Measurements from ENCODE around the gene SREBF2.

Gene SREBF2

DNA sequence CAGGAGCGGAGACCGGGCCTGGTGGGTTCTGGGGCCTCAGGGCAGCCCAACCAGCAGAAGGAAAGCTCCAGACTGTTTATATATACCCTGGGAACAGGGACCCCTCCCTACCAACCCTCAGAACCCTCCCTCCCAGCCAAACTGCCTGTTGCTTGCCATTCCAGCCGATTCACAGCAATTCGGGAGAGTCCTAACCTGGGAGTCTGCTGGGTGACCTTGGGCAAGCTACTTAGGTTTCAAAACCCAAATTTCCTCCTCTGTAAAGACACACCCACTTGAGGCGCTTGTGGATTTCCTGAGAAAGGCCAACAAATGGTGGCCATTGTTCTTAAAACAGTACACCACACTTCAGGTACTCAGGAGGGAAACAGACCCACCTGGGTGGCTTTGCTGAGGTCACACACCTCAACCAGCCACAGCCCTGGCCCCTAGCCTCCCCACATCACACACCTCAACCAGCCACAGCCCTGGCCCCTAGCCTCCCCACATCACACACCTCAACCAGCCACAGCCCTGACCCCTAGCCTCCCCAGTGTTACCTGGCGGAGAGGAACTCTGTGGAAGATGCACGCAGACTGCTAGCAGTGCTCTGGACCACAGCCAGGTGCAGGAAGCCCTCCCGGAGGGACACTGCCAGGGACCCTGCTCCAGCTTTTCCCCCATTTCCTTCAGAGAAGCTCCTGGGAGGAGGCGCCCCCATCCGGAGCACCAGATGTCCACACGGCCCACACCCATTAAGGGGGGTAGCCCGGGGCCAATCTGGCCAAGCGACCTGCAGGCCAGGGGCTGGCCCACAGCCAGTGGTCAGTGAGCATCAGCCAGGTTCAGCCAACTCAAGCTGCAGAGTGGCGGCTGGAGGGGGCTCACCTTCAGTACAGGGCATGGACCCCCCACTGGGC is 75.8 kb downstream of the SREBF2 start:
- no peak for DNase-seq (ENCODE audit: low read depth in 3 of 3)

DNA sequence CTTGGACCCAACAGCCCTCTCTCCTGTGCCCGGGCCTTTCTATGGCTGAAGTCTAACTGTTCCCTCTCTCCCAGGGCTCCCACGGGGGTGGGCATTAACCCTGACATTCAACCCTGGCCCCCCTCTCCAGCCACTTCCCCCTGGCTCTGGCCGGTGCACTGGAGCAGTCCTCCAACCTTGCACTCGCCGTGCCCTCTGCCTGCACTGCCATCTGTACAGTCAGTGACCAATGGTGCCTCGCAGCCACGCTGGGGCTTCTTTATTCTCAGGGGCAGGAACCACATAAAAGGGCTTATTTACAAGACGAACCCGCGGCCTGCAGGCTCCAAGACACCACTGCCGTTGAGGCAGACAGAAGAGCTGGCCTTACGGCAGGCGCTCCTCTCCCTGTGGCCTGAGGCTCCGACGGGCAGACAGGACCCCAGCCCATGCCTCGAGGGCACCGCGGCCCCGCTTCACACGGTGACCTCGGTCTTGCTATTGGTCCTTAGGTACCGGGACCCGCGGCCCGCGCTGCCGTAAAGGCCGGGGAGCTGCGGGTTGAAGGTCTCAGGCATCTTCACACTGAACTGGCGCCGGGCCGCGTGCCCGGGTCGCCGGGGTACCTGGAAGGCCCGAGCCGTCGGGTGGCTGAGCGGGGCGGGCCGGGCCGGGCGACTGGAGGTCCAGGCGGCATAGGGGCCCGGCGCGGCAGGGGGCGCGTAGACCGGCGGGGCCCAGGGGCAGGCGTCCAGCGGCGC is 76.6 kb downstream of the SREBF2 start:
- no peak for DNase-seq (ENCODE audit: low read depth in 3 of 3)

DNA sequence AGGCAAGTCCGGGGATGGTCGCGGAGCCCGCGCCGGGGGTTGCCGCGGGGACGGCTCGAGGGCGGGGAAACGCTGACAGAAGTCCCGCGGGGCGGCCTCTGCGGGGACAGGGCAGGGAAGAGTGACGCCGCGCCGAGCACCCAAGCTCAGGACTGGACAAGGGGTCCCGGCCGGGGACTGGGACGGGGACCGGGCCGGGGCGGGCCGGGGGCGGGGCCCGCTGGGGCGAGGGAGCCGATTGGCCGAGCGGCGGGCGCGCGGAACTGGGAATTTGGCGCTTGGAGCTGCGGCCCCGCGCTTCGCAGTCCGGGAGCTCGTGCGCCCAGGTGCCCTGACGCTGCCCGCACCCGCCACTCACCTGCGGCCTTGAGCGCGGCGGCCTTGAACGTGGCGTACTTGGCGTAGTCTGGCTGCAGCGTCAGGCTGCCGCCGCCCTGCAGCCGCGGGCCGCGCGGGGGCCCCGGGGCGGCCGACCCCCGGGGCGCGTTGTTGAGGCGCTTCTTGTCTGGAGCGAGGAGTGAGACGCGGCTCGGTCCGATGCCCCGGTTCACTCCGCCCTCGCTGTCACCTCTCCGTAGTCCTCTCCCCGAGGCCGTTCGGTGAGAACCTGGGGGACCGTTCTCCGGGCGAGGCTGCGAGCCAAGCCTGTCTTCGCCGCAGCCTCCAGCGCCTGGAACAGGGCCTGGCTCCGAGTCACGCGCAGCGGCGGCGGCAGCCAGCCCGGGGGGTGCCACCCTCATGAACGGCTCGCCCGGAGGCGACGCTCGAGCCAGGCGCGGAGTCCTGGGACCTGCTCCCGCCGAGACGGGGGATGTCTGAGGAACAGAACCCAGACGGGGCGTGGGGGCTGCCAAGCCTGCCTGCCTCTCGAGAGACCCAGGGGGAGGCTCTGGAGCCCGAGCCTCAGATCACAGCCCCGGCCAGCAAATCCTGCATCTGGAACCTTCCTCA is 77.4 kb downstream of the SREBF2 start:
- no peak for DNase-seq (ENCODE audit: low read depth in 3 of 3)

DNA sequence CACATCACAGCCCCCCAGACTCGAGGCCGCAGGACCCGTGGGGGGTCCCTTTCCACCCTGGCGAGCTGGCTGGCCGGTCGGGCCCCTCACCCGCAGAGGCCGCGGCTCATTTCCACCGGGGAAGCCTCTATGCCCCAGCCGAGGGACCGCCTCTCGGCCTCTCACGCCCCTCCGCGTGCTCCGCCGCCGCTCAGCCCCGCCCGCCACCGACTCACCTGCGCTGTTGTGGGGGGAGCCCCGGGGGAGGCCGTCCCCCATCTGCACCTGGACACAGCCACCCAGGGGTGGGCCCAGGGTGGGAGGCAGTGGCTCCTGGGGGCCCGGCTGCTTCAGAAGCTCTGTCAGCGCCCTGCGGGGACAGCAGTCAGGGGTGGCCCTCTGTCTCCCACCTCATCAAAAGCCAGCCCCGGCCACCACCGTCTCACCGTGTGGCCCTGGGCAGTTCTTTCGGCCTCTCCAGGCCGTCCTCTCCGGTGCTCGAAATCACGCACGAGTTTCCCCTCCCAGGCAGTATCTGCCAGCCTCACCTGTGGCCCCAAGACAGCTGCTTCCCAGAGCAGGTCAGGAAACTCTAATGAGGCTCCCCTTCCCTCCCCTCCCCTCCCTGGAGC is 78.2 kb downstream of the SREBF2 start:
- no peak for DNase-seq (ENCODE audit: low read depth in 3 of 3)

DNA sequence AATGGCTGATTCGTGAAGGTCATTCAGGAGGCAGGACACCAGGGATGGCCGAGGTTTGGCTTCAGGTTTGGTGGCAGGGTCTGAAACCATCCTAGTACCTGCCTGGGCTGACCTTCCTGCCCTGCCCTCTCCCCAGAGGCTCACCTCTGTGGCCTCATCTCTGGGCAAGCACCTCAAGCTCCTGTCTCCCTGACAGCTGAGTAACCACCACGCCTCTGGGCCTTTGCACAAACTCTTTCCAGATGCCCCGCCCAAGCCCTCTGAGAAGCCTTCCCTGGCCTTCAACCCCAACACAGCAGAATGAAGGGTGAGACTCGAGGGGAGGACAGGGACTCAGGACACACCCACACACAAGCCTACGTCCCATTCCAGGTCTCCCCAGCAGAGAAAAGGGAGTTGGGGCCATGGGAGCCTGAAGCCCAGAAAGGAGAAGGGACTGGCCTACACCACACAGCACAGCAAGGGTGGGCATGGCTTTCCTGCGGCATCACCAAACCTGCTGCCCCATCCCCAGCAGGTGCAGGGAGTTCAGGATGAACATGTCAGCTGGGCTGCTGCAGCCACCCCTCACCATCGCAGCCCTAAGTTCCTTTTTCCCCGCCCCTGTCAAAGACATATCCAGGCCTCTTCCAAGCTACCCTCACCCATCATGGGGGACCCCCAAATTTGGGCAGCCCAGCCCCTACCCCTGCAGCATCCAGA is 79.6 kb downstream of the SREBF2 start:
- no peak for DNase-seq (ENCODE audit: low read depth in 3 of 3)

DNA sequence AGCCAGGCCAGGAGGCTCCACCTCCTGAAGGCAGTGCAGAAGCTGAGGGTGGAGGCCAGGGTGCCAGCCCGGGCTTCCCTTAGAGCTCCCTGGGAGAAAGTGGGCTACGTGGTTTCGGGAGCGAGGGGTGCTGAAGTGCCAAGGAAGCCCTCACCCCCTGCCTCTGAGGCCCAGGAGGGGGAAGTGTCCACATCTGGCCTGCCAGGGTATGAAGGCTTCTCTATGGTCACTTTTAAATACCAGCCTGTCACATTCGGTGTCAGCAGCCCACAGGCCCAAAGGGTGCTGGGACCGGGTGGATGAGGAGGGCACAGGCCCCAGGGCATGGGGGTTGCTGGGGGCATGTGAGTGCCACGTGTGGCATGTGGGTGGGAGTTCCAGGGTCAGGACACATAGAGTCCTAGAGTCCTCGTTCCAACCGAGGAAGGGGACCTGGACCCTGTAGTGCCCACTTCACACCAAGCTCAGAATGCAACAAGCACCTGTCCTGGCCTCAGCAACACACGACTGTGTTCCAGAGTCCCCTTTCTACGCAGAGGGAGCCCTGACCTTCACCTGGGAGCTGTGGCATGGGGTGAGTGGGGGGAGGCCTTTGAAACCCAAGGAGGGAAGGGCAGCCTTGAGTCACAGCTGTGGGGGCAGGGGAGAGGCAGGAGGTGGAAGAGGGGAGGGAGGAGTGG is 80.3 kb downstream of the SREBF2 start:
- no peak for DNase-seq (ENCODE audit: low read depth in 3 of 3)

DNA sequence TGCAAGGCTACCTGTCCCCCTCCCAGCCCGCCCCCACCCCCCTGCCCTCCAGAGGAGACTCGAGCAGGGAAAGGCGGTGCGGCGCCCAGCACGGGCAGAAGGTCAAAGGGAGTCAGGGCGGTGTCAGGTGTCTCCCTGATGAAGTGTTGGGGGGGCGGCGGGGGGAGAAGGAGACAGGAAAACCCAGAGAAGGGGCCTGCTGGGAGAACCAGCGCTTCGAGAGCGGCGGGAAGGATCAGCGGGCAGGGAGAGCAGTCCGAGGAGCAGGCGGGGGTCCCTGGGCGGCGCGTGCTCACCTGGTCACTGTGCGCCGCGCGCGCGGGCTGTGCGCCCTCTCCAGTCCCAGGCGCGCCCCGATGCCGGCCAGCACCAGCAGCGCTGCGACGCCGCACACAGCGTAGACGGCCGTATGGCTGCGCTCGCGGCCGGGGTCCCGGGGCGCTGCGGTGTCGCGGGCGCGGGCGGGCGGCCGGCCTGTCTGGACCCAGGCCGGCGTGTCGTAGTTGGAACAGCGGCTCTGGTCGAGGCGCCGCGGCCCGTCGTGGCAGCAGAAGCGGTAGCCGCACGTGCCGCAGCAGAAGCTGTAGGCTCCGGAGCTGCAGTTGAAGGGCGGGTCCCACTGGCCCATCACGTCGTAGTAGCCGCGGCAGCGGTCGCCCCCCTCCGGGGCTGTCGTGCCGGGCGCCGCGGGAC is 81.1 kb downstream of the SREBF2 start:
- no peak for DNase-seq (ENCODE audit: low read depth in 3 of 3)

DNA sequence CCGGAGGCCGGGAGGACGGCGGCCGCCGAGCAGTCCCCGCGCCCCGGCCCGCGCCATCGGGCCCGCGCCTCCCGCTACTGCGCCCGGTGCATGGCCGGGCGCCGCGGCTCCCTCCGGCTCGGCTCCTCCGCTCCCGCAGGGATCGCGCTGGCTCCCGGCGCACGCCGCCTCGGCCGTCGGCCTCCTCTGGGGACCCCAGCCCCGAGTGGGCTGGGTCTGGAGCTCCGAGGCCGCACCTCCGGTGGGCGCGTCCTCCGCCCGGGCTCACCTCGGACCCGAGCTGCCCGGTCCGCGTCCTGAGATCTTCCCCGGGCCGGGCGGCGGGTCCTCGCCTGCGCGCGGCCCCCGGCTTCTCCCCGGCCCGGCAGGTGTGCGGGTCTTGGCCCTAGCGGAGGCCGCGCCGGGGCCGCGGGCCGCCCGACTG is 81.7 kb downstream of the SREBF2 start:
- no peak for DNase-seq (ENCODE audit: low read depth in 3 of 3)

DNA sequence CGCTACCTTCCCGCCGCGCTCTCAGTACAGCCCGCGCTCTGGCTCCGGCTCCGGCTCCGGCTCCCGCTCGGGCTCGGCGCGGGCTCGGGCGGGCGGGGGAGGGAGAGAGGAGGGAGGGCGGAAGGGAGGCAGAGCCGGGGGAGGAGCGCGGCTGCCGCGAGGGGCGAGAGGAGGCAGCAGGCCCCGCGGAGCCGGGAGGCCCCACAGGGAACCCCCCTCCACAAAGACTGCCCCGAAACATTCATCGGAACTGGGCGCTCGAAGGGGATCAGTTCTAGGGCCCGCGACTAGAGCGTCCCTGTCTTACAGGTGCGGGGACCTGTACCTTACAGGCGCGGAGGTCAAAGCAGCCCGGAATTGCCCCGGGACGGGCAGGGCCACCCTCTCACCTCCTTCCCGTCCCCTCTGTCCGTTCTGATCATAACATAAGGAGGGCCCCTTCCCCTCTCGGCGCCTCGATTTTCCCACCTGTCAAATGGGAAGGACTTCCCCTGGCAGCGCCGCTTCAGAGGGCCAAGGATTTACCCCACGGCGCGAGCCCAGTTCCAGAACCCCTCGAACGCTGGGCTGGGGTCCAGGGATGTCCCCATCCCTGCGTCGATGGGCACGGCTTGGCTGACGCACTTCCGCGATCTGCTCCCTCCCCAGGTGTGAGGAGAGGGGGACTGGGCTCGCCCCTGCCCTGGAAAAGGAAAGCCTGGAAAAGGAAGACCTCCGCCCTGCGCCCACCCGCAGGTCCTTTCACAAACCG is 82.3 kb downstream of the SREBF2 start, which contains the start of gene SHISA8:
SHISA8 (minus strand) TSS at position 40 of the 751 bp plus-strand sequence. CDS start 407 bp downstream, outside the sequence.
- DNase-seq (ENCODE audit: low read depth in 3 of 3) = peak in 2 of 3 experiments; percentile 40 to 45

DNA sequence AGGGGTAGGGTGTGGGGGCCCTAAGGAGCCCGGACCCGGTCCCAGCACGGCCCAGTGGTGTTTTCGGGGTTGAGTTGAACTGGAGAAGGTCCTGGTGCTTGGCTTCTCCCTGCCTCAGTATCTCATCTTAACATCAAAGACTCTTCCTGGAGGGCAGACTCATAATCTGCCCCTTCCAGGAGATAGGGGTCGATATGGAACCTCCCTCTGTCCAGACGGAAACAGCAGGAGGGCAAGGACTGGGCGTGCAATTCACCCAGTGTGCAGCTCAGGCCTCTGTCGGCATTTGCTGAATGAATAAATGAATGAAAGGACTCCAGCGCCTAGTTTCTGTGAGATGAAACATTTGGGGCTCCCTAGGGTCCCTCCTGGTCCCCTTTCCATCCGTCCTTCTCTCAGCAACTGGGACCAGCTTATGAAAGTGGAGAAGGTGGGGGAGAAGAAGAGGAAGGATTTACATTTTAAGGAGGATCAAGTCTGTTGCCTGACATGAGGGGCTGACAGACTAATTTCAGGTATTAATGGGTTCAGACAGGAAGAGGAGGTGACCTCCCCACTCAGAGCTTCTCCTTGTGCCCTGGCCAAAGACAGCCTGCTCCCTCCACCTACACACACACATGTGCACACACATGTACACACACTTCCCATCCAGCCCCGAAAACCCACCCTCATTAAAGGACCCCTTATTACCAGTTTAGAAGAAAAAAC is 83.0 kb downstream of the SREBF2 start:
- DNase-seq (ENCODE audit: low read depth in 3 of 3) = no peak

DNA sequence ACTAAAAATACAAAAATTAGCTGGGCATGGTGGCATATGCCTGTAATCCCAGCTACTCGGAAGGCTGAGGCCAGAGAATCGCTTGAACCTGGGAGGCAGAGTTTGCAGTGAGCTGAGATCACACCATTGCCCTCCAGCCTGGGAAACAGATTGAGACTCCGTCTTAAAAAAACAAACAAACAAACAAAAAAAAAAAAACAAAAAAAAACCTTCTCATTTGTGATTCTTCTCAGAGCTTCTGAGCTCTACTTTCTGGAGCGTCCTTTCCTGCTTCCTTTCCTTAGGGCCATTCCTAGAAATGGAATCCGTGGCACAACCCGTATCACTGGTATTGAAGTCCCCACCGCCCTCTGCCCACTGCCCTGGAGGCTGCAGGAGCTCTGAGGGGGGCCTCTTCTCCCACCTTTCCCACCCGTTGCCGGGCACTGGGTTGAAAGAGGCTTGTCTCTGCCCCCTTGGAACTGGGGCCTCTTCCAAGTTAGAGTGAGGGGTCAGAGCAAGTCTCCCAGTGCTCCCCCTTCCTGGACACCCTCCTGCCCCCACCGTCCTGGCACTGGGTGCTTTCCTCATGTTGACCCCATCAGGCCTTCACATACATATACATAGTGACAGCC is 83.9 kb downstream of the SREBF2 start:
- no peak for DNase-seq (ENCODE audit: low read depth in 3 of 3)

DNA sequence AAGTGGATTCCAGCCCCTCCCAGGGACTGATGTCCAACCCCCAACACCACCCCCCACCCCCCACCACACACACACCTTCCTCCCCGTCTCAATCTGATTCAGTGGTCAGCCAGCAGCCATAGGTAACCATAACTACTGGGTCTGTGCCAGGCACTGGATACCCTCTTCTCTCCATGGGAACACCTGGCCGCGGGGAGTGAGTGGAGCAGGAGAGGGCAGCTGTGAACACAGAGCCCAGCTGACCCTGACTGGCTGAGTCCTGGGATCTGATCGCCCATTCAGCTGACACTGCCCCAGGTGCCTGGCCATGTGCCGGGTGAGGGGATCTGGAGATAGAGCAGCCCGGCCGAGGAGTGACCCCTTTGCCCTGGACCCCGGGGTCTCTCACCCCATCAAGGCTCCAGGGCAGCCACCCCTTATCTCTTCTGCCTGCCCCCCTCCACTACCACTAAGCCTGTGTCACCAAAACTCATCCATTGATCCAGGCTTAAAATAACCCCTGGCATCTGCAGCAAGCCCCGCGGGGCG is 84.5 kb downstream of the SREBF2 start:
- DNase-seq (ENCODE audit: low read depth in 3 of 3) = no peak

DNA sequence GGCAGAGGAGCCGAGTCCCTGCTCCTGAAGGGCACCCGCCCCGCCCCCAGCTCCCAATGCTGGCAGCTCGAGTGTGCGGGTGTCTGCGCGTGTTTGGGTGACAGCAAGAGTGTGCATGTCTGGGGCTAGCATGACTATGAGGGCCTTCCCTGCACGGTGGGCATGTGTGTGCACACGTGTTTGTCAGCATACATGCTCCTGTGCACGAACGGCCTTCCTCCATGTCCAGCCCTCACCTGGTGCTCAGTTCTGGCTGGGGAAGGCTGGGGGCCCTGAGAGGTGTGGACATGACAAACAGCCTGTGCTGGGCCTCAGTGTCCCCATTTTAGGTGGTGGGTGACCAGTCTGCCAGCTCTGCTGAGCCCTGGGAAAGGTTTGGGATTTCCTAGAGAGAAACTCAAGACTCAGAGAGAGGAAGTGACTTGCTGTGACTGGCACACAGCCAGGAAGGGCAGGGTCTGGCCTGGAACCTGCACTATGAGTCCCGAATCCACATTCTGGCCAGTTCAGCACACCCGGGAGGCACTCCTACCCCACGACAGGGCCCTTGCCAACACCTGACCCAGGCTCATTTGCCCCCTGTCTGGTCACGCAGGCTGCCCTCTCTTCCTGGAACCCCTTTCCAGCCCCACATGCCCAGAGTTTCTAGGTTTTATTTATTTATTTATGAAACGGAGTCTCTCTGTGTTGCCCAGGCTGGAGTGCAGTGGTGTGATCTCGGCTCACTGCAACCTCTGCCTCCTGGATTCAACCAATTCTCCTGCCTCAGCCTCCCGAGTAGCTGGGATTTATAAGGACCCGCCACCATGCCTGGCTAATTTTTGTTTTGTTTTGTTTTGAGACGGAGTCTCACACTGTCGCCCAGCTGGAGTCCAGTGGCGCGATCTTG is 85.2 kb downstream of the SREBF2 start:
- DNase-seq (ENCODE audit: low read depth in 3 of 3) = no peak

DNA sequence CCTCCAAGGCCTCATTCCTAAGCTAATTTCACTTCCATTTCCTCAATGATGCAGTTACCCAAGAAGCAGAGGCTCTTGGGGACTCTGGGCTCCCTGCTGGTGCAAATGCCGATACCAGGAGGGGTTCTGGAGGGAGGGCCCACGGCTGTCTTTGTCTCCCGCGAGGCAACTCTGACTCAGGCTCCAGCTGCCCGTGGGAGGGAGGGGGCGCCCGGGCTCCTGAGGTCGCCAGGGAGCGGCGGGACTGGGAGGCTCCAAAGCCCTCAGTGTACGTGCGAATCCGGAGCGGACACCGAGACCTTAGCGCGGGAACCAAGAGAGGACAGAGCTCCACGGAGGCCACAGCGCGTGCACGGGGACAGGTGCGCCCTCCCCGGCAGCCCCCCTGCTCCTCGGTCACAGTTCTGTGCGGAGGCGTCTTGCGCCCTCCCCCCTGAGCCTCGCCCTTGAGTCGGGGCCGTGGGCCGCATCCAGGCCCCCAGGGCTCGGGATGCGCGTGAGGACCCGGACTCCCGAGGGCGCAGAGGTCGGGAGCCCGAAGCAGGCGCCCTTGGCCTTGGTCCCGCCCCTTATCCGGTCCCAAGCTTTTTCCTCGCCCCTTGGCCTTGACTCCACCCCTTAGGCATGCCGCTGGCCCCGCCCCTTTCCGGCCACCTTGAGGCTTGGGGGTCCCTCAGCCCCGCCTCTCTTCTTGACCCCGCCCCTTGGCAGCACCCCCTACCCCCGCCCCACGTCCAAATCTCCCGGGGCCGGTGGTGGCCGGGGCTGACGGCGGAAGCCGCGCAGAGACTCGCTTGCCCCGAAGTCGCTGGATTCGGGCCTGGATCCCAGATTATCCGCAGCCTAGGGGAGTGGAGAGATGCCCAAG is 86.7 kb downstream of the SREBF2 start:
- DNase-seq (ENCODE audit: low read depth in 3 of 3) = peak in 1 of 3 experiments; percentile 52

DNA sequence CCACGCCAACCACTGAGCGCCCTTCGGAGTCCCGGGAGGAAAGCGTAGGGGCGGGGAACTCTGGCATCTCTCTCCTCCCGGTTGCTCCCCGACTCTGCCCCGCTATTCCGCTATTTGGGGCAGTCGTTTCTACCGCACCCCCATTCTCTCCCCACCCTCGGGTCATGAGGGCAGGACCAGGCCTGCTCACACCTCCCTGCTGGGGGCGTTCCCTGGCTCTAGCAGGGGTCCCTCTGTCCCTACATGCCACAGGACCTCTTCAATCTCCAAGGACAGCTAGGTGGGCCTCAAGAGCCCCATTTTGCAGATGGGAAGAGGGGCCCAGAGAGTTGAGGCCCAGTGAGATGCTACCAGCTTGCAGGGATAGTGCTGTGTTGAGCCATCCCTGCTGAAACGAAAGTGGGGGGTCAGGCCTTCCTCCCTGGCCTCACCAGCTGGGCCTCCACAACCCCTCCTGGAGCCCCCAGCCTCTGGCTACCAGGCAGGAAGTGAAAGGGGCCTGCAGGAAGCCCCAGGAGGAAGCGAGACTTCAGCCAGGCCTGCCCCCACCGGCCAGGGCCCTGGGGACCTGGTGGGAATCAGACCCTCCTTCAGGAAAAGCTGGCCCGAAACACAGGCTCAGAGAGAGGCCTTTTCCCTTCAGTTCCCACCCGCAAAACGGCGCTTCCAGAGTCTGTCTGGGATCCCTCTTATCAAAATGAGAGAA is 87.5 kb downstream of the SREBF2 start:
- DNase-seq (ENCODE audit: low read depth in 3 of 3) = no peak

All from stimulated activated CD4-positive, alpha-beta T cell treated with anti-CD3 and anti-CD28 coated beads, TNF-alpha, amount 100 ng/mL, for 4 hours (primary cell).